AG04450 (cell line): ENCODE data around the gene ATG14. TPM values are rescaled to one million over a fixed set of nuclear protein-coding genes. Genes with fewer than 3 reads are reported as not detected.
A peak's percentile ranks its signal among the peaks of the same experiment; 100 is the strongest.
"Not testable (repeated sequence)": the region's sequence is repeated elsewhere in the genome, so short reads cannot be mapped to it uniquely, and the experiment has no call there.

Source experiments
- CTCF ChIA-PET: fragments of 300-600, 350-600 bp; formaldehyde crosslinking; extraction: SDS; loops from one replicate; lab custom pipeline; 2022; ENCODE audit warnings: antibody characterized with exemption, inconsistent platforms; lab: Charles Lee
- POLR2A ChIA-PET: fragments of 350-600 bp; formaldehyde crosslinking; extraction: SDS; loops from one replicate; lab custom pipeline; 2021; ENCODE audit warnings: antibody characterized with exemption, inconsistent platforms; lab: Yijun Ruan, JAX
- DNase-seq: peaks from one replicate; pipeline ENCODE4 v3.0.0-alpha.2; 2011; ENCODE audit warnings: low read depth, low spot score
- H3K27ac ChIP-seq: one replicate; pipeline ENCODE4 v1.5.1; 2012; ENCODE audit warnings: low read depth, low read length, control low read depth
- H3K27me3 ChIP-seq: one replicate; pipeline ENCODE4 v1.6.0; 2012; ENCODE audit warnings: low read length; ENCODE audit not compliant: control insufficient read depth, insufficient read depth
- H3K4me3 ChIP-seq: 2 replicates; pipeline ENCODE4 v1.5.1; 2011; ENCODE audit warnings: mild to moderate bottlenecking, low read depth, low read length, control low read depth
- H3K9me3 ChIP-seq: 2 replicates; pipeline ENCODE4 v1.5.1; 2012; ENCODE audit warnings: low read length; ENCODE audit not compliant: control insufficient read depth, insufficient read depth
- polyA plus RNA-seq: library from polyadenylated mRNA; depleted of rRNA; stranded (reverse); fragments of >200 nt; gene quantifications from 2 replicates; pipeline ENCODE4 v1.2.3, GENCODE V29; 2011
- TF ChIP-seq, protein P1 (sequence below): IDR thresholded peaks from 2 replicates; pipeline ENCODE4 v1.5.1; 2011; ENCODE audit warnings: low read depth, low read length, control low read depth, inconsistent platforms

ATG14 gene
- polyA plus RNA-seq, 1 experiment: 14.9 TPM

DNA sequence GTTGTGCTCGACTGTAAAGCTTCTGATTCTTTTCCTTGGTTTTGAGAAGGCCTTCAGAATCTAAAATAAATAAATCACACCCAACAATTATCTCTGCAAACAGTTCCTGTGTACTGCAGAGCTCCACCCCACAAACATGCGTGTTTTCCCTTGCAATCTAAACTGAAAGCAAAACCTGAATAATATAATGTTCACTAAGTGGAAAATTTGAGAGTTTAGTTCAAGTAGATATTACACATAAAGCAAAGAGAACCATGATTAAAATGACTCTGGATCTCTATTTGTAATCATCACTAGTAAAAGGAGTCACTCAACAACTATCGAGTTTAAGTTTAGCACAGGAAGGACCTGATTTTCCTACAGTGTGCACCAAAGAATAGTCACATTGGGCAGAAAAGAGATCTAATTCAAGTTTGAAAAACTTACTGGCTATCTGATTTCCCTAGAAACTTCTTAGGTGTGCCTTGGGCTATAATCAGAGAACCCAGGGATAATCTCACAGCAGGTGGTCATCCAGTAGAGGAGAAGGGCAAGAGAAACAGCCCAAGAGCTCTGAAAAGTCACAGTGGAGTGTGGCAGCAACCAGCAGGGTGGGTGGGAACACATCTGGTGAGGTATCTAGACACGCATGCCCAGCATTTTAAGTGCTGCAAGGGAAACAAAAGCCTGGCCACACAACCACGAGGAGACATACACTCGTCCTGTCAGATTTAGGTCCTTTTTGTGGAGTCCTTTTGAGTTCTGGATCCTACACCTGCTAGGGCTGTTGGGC, 25.4 kb downstream of the ATG14 start:
- Histone ChIP-seq H3K9me3 (no peaks in the 10 kb centered on the region), H3K4me3 (no peak overlapping the region), H3K27me3 (no peaks in the 10 kb centered on the region), H3K27ac (no peak overlapping the region)
- ChIA-PET CTCF (no interaction called here), POLR2A (no interaction called here)
- no peak for DNase-seq
- TF ChIP-seq, protein P1, sequence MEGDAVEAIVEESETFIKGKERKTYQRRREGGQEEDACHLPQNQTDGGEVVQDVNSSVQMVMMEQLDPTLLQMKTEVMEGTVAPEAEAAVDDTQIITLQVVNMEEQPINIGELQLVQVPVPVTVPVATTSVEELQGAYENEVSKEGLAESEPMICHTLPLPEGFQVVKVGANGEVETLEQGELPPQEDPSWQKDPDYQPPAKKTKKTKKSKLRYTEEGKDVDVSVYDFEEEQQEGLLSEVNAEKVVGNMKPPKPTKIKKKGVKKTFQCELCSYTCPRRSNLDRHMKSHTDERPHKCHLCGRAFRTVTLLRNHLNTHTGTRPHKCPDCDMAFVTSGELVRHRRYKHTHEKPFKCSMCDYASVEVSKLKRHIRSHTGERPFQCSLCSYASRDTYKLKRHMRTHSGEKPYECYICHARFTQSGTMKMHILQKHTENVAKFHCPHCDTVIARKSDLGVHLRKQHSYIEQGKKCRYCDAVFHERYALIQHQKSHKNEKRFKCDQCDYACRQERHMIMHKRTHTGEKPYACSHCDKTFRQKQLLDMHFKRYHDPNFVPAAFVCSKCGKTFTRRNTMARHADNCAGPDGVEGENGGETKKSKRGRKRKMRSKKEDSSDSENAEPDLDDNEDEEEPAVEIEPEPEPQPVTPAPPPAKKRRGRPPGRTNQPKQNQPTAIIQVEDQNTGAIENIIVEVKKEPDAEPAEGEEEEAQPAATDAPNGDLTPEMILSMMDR: no peak

DNA sequence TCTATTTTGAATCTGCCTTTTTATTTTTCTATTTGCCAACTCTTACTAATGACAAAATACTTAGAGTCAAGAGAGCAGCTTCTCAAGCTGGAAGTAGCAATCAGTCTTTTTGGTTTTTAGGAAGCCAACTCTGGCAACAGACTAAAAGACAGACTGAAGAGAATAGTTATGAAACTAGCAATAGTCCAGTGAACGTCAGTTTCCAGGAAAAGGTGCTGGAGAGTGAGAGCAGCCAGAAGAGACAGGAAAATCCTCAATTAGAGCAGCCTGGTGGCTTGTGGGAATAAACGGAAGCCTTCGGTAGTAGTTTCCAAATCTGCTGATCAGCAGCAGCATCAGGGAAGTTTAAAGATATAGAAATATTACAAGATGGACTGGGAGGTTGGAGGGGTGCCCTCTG, 27.1 kb downstream of the ATG14 start:
- H3K27me3 ChIP-seq: no peaks in the 10 kb centered on the region
- TF ChIP-seq, protein P1: no peak
- no peak for DNase-seq
- no peaks in the 10 kb centered on the region for H3K9me3 ChIP-seq
- ChIA-PET POLR2A (no interaction called here), CTCF (interaction anchor here (0.6 to 1.6 kb wide), 3 partner anchors 114 to 175 kb away, joined by 3 to 6 read pairs (median 4); no protein-coding TSS in a partner anchor)
- no peak overlapping the region for H3K27ac ChIP-seq
- H3K4me3 ChIP-seq: no peak overlapping the region

DNA sequence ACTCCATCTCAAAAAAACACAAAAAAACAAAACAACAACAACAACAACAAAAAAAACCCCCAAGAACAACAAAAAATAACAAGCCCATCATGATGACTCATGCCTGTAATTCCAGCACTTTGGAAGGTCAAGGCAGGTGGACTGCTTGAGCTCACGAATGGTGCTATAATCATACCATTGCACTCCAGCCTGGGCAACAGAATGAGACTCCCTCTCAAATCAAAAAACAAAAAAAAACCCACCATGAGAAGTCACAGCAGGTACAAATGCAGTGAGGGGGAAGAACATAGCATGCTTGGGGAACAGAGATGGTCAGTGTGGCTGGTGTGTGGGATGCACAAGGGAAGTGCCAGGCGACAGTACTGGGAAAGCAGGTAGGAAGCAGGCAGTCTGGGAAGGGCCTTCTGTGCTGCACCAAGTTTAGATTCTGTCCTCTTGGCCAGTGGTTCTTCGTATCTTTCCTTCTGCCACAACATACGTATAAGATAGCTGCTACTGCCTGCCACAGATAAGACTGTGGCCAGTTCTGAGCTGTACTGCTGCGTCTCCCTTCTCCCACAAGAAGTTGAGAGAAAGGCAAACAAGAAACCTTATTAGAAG, 28.0 kb downstream of the ATG14 start:
- Histone ChIP-seq H3K4me3 (no peak overlapping the region), H3K9me3 (no peaks in the 10 kb centered on the region), H3K27ac (peak overlapping the region; percentile 22), H3K27me3 (no peaks in the 10 kb centered on the region)
- CTCF ChIA-PET: interaction anchor here (0.6 to 1.6 kb wide), 4 partner anchors 111 to 174 kb away, joined by 3 to 6 read pairs (median 4); no protein-coding TSS in a partner anchor
- POLR2A ChIA-PET: interaction anchor here (1.3 kb wide), 1 partner anchor 16 kb away, joined by 4 read pairs; no protein-coding TSS in a partner anchor
- TF ChIP-seq, protein P1: no peak
- no peak for DNase-seq

DNA sequence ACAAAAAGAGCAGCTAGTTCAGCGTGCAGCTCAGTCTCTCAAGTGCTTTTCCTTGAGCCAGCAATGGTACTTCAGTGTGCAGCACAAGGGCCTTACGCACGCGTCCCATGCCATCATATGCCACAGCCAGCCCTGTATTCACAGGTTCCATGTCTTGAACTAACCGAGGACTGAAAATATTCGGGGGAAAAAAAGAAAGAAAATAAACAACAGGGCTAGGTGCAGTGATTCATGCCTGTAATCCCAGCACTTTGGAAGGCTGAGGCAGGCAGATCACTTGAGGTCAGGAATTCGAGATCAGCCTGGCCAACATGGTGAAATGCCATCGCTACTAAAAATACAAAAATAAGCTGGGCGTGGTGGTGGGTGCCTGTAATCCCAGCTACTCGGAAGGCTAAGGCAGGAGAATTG, 28.6 kb downstream of the ATG14 start:
- POLR2A ChIA-PET: interaction anchor here (0.6 to 1.3 kb wide), 2 partner anchors 16 to 117 kb away, joined by 3 to 4 read pairs; no protein-coding TSS in a partner anchor

DNA sequence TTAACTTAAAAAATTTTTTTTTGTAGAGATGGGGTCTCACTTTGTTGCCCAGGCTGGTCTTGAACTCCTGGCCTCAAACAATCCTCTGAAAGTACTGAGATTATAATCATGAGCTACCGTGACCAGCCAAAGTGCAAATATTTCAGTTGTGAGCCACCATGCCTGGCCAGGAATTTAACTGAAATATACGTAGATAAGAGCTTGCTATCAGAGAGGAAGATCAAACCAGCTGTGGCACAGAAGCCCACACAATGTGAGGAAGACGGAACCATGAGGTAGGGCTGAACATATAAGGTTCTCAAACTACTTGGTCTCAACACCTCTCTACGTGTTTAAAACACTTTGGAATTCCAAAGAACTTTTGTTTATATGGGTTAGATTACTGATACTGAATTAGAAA, 29.1 kb downstream of the ATG14 start:
- no peak for DNase-seq
- TF ChIP-seq, protein P1: no peak
- H3K9me3 ChIP-seq: no peaks in the 10 kb centered on the region
- H3K4me3 ChIP-seq: no peak overlapping the region
- no peaks in the 10 kb centered on the region for H3K27me3 ChIP-seq
- CTCF ChIA-PET: interaction anchor here (0.8 to 1.3 kb wide), 2 partner anchors 28 to 112 kb away, joined by 3 to 5 read pairs; no protein-coding TSS in a partner anchor
- POLR2A ChIA-PET: interaction anchor here (0.6 kb wide), 1 partner anchor 116 kb away, joined by 3 read pairs; no protein-coding TSS in a partner anchor
- H3K27ac ChIP-seq: no peak overlapping the region

More for the DNA sequence above, 28.6 kb downstream of the ATG14 start:
- CTCF ChIA-PET: interaction anchor here (0.8 to 1.6 kb wide), 4 partner anchors 29 to 113 kb away, joined by 3 to 6 read pairs (median 4); no protein-coding TSS in a partner anchor
- not testable (repeated sequence) for H3K4me3 ChIP-seq, H3K27ac ChIP-seq, H3K9me3 ChIP-seq, DNase-seq, H3K27me3 ChIP-seq
